Type B pancreatic cell (in vitro differentiated cells): ENCODE results near the gene RPS19BP1. TPM values are rescaled to one million over a fixed set of nuclear protein-coding genes. Genes with fewer than 3 reads are reported as not detected.

Experiments used
- DNase-seq: peaks from one replicate; pipeline ENCODE4 v3.0.0; 2021; ENCODE audit warnings: mixed read lengths; ENCODE audit not compliant: unreplicated experiment; ENCODE audit errors: extremely low spot score
- H3K27ac Mint-ChIP-seq: 2 replicates; pipeline ENCODE4 v1.8.0; 2021; ENCODE audit warnings: mild to moderate bottlenecking, mixed read lengths
- H3K27me3 Mint-ChIP-seq: 2 replicates; pipeline ENCODE4 v1.8.0; 2021; ENCODE audit warnings: mixed read lengths
- H3K36me3 Mint-ChIP-seq: 2 replicates; pipeline ENCODE4 v1.8.0; 2021; ENCODE audit warnings: mixed read lengths
- H3K4me1 Mint-ChIP-seq: one replicate; pipeline ENCODE4 v1.8.0; 2021; ENCODE audit warnings: mixed read lengths; ENCODE audit not compliant: unreplicated experiment
- H3K4me3 Mint-ChIP-seq: 2 replicates; pipeline ENCODE4 v1.8.0; 2021; ENCODE audit warnings: mild to moderate bottlenecking, mixed read lengths
- H3K9me3 Mint-ChIP-seq: 2 replicates; pipeline ENCODE4 v1.8.0; 2021; ENCODE audit warnings: mixed read lengths
- total RNA-seq: library from RNA; stranded (reverse); gene quantifications from 2 replicates; pipeline ENCODE4 v1.2.1, GENCODE V29; 2021; ENCODE audit warnings: low replicate concordance
- TF ChIP-seq, protein P1 (sequence below): fragments of 200-600 bp; sonication (generic); conservative IDR thresholded peaks from 2 replicates; pipeline ENCODE4 v1.5.0; 2021; ENCODE audit warnings: antibody characterized with exemption, mild to moderate bottlenecking

RPS19BP1 gene
- total RNA-seq, 1 donor from 2014 or later = 52.3 TPM

DNA sequence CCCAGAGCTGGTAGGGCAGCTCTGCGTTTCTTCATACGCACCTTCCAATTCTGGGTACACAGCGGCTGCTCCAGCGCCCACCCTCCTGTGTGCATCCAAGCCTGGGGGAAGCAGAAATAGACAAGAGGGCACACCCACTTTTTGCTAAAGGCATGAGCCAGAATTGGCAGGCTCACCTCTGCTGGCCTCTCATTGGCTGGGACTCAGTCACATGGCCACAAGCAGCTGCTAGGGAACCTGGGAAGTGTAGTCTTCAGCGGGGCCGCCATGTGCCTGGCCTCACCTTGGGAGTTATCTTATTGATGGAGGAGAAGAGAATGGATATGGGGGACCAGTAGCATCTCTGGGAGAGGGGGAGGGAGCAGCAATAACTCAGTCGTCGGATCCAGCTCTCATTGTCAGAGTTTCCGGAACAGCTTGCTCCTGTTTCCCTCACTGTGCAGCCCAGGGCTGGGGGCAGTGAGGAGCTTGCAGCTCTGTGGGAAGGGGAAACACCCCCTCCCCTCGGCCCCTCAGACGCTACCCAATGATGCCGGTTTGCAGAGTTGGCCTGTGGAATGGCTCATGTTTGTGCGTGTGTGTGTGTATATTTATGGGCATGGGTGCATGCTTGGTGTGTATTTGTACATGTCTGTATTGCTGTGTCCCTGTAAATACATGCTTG is 42.3 kb downstream of the RPS19BP1 start:
- TF ChIP-seq, protein P1, sequence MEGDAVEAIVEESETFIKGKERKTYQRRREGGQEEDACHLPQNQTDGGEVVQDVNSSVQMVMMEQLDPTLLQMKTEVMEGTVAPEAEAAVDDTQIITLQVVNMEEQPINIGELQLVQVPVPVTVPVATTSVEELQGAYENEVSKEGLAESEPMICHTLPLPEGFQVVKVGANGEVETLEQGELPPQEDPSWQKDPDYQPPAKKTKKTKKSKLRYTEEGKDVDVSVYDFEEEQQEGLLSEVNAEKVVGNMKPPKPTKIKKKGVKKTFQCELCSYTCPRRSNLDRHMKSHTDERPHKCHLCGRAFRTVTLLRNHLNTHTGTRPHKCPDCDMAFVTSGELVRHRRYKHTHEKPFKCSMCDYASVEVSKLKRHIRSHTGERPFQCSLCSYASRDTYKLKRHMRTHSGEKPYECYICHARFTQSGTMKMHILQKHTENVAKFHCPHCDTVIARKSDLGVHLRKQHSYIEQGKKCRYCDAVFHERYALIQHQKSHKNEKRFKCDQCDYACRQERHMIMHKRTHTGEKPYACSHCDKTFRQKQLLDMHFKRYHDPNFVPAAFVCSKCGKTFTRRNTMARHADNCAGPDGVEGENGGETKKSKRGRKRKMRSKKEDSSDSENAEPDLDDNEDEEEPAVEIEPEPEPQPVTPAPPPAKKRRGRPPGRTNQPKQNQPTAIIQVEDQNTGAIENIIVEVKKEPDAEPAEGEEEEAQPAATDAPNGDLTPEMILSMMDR = no peak
- peaks cover 5% of the 10 kb centered on the region for H3K36me3 Mint-ChIP-seq
- DNase-seq = no peak
- H3K27me3 Mint-ChIP-seq = no peaks in the 10 kb centered on the region
- peak overlapping the region; percentile 40 for H3K4me3 Mint-ChIP-seq
- peak overlapping the region; percentile 78 for H3K27ac Mint-ChIP-seq
- no peaks in the 10 kb centered on the region for H3K9me3 Mint-ChIP-seq
- H3K4me1 Mint-ChIP-seq = peaks cover 13% of the 10 kb centered on the region

DNA sequence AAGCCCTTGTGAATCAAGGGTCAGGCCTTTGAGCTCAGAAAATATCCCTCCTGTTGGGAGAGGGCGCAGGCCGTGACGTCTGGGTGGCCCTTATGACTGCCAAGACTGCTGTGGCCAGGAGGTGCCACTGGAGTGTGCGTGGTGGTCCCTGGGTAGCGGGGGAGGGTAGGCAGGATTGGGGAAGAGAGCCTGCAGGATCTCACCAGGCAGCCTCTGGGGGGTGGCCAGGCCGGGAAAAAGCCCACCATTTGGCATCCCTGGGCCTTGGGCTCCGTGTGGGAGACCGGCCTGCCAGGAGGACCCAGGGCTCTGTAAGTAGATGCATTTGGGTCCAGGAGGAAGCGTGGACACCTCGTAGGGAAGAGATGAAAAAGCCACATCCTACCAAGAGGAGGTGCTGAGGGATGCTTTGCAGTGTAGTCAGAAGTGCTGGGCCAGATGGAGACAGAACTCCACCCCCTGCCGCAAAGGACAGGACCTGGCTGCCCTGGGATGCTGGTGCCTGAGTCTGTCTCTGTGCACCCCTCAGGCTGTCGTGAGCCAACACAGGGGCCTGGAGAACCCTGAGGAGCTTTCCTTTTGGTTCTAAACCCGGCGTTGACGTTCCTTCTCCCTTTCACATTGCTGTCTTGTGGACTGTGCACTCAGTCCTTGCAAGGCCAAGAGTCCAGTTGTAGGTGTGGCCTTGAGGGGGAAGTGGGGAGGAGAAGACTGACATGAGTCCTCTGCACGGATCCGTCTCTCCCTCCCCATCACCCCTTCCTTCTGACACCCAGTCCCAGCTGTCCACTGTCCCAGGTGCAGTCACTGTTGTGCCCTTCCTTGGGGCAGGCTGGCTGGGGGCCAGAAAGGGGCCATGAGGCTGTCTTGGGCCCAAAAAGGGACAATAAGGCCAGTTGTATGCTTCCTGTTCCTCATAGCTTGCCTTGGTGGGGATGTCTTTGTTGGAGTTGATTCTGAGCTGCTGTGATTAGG is 43.2 kb downstream of the RPS19BP1 start:
- TF ChIP-seq, protein P1 = no peak
- Mint-ChIP-seq H3K36me3 (peaks cover 5% of the 10 kb centered on the region), H3K27ac (peak overlapping the region; percentile 78), H3K4me3 (no peak overlapping the region), H3K4me1 (peaks cover 13% of the 10 kb centered on the region), H3K27me3 (no peaks in the 10 kb centered on the region), H3K9me3 (no peaks in the 10 kb centered on the region)
- no peak for DNase-seq

DNA sequence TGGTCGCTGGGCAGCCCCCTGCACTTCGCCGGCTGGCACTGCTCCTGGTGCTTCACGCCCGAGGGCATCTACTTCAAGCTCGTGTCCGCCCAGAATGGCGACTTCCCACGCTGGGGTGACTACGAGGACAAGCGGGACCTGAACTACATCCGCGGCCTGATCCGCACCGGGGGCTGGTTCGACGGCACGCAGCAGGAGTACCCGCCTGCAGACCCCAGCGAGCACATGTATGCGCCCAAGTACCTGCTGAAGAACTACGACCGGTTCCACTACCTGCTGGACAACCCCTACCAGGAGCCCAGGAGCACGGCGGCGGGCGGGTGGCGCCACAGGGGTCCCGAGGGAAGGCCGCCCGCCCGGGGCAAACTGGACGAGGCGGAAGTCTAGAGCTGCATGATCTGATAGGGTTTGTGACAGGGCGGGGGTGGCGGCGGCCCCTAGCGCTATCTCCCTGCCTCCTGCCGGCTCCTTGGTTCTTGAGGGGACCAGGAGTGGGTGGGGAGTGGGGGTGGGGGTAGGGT is 43.9 kb downstream of the RPS19BP1 start:
- H3K27me3 Mint-ChIP-seq = no peaks in the 10 kb centered on the region
- peaks cover 5% of the 10 kb centered on the region for H3K36me3 Mint-ChIP-seq
- no peak overlapping the region for H3K27ac Mint-ChIP-seq
- DNase-seq = no peak
- TF ChIP-seq, protein P1 = no peak
- H3K4me3 Mint-ChIP-seq = no peak overlapping the region
- no peaks in the 10 kb centered on the region for H3K9me3 Mint-ChIP-seq
- peaks cover 12% of the 10 kb centered on the region for H3K4me1 Mint-ChIP-seq

DNA sequence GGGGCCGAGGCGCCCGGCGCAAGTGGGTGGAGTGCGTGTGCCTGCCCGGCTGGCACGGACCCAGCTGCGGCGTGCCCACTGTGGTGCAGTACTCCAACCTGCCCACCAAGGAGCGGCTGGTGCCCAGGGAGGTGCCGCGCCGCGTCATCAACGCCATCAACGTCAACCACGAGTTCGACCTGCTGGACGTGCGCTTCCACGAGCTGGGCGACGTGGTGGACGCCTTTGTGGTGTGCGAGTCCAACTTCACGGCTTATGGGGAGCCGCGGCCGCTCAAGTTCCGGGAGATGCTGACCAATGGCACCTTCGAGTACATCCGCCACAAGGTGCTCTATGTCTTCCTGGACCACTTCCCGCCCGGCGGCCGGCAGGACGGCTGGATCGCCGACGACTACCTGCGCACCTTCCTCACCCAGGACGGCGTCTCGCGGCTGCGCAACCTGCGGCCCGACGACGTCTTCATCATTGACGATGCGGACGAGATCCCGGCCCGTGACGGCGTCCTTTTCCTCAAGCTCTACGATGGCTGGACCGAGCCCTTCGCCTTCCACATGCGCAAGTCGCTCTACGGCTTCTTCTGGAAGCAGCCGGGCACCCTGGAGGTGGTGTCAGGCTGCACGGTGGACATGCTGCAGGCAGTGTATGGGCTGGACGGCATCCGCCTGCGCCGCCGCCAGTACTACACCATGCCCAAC is 44.6 kb downstream of the RPS19BP1 start:
- TF ChIP-seq, protein P1 = no peak
- peaks cover 8% of the 10 kb centered on the region for H3K4me1 Mint-ChIP-seq
- H3K4me3 Mint-ChIP-seq = no peak overlapping the region
- H3K36me3 Mint-ChIP-seq = peaks cover 5% of the 10 kb centered on the region
- no peaks in the 10 kb centered on the region for H3K27me3 Mint-ChIP-seq
- no peak overlapping the region for H3K27ac Mint-ChIP-seq
- DNase-seq = no peak
- no peaks in the 10 kb centered on the region for H3K9me3 Mint-ChIP-seq
